Activated naive CD8-positive, alpha-beta T cell (primary cell): ENCODE data around the gene MARCKSL1.
A peak's percentile ranks its signal among the peaks of the same experiment; 100 is the strongest.
"Not testable (repeated sequence)": the region's sequence is repeated elsewhere in the genome, so short reads cannot be mapped to it uniquely, and the experiment has no call there.

ENCODE experiments used
- H3K27ac Mint-ChIP-seq: one replicate; pipeline ENCODE4 v1.8.0; 2021; ENCODE audit warnings: mixed read lengths
- H3K27me3 Mint-ChIP-seq: one replicate; pipeline ENCODE4 v1.8.0; 2021; ENCODE audit warnings: mixed read lengths
- H3K36me3 Mint-ChIP-seq: one replicate; pipeline ENCODE4 v1.8.0; 2021; ENCODE audit warnings: mixed read lengths
- H3K4me1 Mint-ChIP-seq: one replicate; pipeline ENCODE4 v1.8.0; 2021; ENCODE audit warnings: low read depth, mixed read lengths
- H3K4me3 Mint-ChIP-seq: one replicate; pipeline ENCODE4 v1.8.0; 2021; ENCODE audit warnings: mild to moderate bottlenecking, mixed read lengths
- H3K9me3 Mint-ChIP-seq: one replicate; pipeline ENCODE4 v1.8.0; 2021; ENCODE audit warnings: low read depth, mixed read lengths

The MARCKSL1 gene

GRCh38 chr1:32358435-32358834, 22.4 kb upstream of the MARCKSL1 start:
- Mint-ChIP-seq H3K27ac (no peak overlapping the region), H3K36me3 (no peaks in the 10 kb centered on the region), H3K4me3 (no peak overlapping the region), H3K27me3 (no peaks in the 10 kb centered on the region), H3K4me1 (peaks cover 27% of the 10 kb centered on the region), H3K9me3 (no peaks in the 10 kb centered on the region)

GRCh38 chr1:32357614-32358013, 21.6 kb upstream of the MARCKSL1 start:
- Mint-ChIP-seq H3K27me3 (no peaks in the 10 kb centered on the region), H3K36me3 (no peaks in the 10 kb centered on the region), H3K9me3 (no peaks in the 10 kb centered on the region), H3K27ac (no peak overlapping the region), H3K4me1 (peaks cover 28% of the 10 kb centered on the region), H3K4me3 (no peak overlapping the region)

GRCh38 chr1:32356478-32356877, 20.4 kb upstream of the MARCKSL1 start:
- H3K9me3 Mint-ChIP-seq = no peaks in the 10 kb centered on the region
- H3K36me3 Mint-ChIP-seq = no peaks in the 10 kb centered on the region
- H3K4me3 Mint-ChIP-seq = no peak overlapping the region
- no peaks in the 10 kb centered on the region for H3K27me3 Mint-ChIP-seq
- no peak overlapping the region for H3K27ac Mint-ChIP-seq
- H3K4me1 Mint-ChIP-seq = peaks cover 31% of the 10 kb centered on the region

- H3K27me3 Mint-ChIP-seq, H3K9me3 Mint-ChIP-seq, H3K4me3 Mint-ChIP-seq, H3K36me3 Mint-ChIP-seq, H3K27ac Mint-ChIP-seq: not testable (repeated sequence)
- peaks cover 28% of the 10 kb centered on the region for H3K4me1 Mint-ChIP-seq
Observed at GRCh38 chr1:32355778-32356177, 19.7 kb upstream of the MARCKSL1 start.

DNA sequence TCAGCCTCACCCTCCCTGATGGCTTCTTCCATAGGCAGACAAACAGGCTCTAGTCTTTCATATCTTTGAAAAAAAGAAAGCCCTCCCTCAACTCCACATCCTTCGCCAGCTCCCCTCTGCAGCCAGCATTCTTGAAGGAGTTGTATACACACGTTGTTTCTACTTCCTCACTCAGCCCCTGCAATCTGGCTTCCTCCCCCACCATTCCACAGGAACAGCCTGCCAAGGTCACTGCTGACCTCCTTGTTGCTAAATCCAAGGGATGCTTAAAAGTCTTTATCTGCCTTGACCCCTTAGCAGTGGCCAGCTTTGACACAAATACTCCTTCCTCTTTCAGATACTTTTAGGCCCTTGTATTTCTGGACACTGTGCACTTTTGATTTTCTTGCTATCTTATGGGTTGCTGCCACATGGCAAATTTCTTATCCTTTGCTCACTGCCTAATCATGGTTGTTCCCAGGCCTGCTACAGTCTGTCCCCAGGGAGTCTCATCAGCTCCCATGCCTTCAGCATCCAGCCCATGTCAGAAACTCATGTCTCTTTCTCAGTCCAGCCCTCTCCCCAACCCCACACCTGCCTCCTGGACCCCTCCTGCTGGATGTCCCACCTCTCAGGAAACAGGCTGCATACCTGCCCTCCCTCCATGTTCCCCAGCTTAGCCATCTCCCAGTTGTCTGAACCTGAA, 18.0 kb upstream of the MARCKSL1 start:
- H3K36me3 Mint-ChIP-seq = no peaks in the 10 kb centered on the region
- peak overlapping the region; percentile 27 for H3K4me3 Mint-ChIP-seq
- no peaks in the 10 kb centered on the region for H3K27me3 Mint-ChIP-seq
- no peak overlapping the region for H3K27ac Mint-ChIP-seq
- H3K9me3 Mint-ChIP-seq = no peaks in the 10 kb centered on the region
- peaks cover 30% of the 10 kb centered on the region for H3K4me1 Mint-ChIP-seq

GRCh38 chr1:32353431-32353830, 17.4 kb upstream of the MARCKSL1 start:
- H3K27ac Mint-ChIP-seq = no peak overlapping the region

GRCh38 chr1:32352831-32353383, 16.9 kb upstream of the MARCKSL1 start:
- Mint-ChIP-seq H3K27me3 (no peaks in the 10 kb centered on the region), H3K27ac (no peak overlapping the region), H3K36me3 (no peaks in the 10 kb centered on the region), H3K4me1 (peaks cover 39% of the 10 kb centered on the region), H3K9me3 (no peaks in the 10 kb centered on the region), H3K4me3 (peak overlapping the region; percentile 68)

More at GRCh38 chr1:32353431-32353830, 17.4 kb upstream of the MARCKSL1 start:
- H3K4me3 Mint-ChIP-seq = peak overlapping the region; percentile 27
- H3K36me3 Mint-ChIP-seq = no peaks in the 10 kb centered on the region
- no peaks in the 10 kb centered on the region for H3K27me3 Mint-ChIP-seq
- H3K9me3 Mint-ChIP-seq = no peaks in the 10 kb centered on the region
- peaks cover 36% of the 10 kb centered on the region for H3K4me1 Mint-ChIP-seq

GRCh38 chr1:32352239-32352745, 16.3 kb upstream of the MARCKSL1 start:
- Mint-ChIP-seq H3K36me3 (no peaks in the 10 kb centered on the region), H3K27ac (peak overlapping the region; percentile 61), H3K4me1 (peaks cover 39% of the 10 kb centered on the region), H3K9me3 (no peaks in the 10 kb centered on the region), H3K4me3 (peak overlapping the region; percentile 68), H3K27me3 (no peaks in the 10 kb centered on the region)

DNA sequence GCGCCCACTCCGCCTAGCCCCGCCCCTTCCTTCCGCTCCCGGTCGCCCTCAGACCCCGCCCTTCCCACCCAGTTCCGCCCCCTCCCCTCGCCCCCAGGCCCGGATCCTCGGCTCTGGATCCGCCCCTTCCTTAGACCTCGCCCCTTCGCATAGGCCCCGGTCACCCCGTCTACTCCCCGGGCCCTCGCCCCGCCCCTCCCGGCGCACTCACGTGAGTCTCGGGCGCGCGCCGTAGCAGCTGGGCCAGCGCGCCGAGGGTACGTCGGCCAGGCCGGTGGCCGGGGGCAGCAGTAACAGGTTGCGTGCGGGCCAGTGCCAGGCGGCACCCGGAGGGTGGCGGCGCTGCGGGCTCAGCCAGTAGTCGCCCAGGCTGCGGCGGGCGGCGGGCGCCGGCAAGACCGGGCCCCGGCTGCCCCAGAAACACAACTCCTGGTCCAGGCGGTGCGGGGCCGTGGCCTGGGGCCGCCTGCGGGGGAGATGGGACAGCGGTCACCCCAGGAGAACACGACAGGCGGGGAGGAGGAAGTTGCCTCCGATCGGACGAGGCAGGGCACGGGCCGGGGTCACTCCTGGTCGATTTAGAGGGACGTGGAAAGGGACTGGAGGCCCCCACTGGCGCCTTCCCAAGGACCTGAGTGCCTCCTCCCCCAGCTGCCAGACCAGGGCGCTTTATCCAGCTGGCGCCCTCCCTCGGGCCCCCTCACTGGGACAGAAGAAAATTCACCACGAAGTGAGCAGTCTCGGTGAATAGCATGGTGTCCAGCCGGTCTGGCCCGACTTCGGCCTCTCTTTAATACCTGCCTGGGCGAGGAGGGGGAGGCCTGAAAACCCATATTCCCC, 15.6 kb upstream of the MARCKSL1 start:
- Mint-ChIP-seq H3K9me3 (no peaks in the 10 kb centered on the region), H3K4me1 (peaks cover 39% of the 10 kb centered on the region), H3K4me3 (peak overlapping the region; percentile 84), H3K27ac (peak overlapping the region; percentile 58), H3K27me3 (no peaks in the 10 kb centered on the region), H3K36me3 (no peaks in the 10 kb centered on the region)

DNA sequence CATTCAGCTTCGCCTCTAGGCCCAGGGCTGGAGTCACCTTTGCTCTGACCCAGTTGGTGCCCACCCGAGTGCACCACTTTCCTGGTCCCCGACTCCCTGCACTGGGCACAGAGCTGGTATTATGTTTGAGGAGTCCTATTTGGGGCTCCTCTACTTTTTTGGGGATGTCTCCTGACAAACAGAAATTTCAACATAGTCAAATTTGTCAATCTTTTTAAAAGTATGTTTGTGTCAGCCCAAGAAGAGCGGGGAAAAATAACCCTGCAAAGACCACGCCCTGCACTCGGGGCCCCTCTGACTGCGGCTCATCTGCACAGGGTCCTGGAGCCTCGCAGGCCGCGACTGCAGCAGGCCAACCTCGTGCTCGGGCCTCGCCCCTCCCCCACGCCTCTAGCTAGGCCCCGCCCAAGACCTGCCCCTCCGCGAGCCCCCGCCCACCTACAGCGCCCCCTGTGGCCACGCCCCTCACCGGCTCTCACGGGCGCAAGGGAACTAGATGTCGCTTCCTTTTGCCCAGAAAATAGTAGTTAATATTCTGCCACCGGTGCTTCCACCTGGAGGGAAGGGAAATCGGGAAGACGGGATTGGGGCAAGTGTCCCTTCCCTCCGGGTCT, 14.9 kb upstream of the MARCKSL1 start:
- H3K4me1 Mint-ChIP-seq = peaks cover 46% of the 10 kb centered on the region
- no peaks in the 10 kb centered on the region for H3K9me3 Mint-ChIP-seq
- peak overlapping the region; percentile 58 for H3K27ac Mint-ChIP-seq
- no peaks in the 10 kb centered on the region for H3K36me3 Mint-ChIP-seq
- H3K4me3 Mint-ChIP-seq = peak overlapping the region; percentile 84
- H3K27me3 Mint-ChIP-seq = no peaks in the 10 kb centered on the region

GRCh38 chr1:32349211-32349708, 13.2 kb upstream of the MARCKSL1 start:
- no peaks in the 10 kb centered on the region for H3K36me3 Mint-ChIP-seq
- H3K4me3 Mint-ChIP-seq = peak overlapping the region; percentile 40
- no peaks in the 10 kb centered on the region for H3K27me3 Mint-ChIP-seq
- peak overlapping the region; percentile 34 for H3K27ac Mint-ChIP-seq
- H3K4me1 Mint-ChIP-seq = peaks cover 57% of the 10 kb centered on the region
- H3K9me3 Mint-ChIP-seq = no peaks in the 10 kb centered on the region

DNA sequence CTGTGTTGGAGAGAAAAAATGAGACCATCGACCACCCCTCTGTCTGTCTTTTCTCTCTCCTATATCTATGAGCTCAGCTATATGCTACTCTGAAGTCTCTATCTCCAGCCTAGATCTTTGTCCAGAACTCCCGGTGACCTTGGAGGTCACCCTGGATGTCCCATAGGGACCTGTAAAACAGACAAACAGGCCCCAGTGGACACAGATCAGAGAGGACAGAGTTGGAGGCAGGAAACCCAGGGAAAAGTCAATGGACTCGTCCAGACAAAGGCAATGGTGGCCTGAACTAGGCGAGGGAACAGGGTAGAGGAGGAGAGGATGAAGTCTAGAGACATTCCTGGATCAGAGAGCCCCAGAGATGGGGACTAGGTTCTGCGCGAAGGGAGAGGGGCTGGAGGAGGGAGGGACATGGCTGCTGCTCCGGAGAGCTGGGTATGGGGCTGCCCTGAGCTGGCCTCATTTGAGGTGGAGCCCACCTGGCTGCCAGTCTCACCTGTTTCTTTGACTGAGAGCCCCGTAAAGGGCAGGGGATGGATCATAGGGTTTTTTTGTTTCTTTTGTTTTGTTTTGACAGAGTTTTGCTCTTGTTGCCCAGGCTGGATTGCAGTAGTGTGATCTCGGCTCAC, 10.6 kb upstream of the MARCKSL1 start:
- H3K27ac Mint-ChIP-seq = no peak overlapping the region
- H3K9me3 Mint-ChIP-seq = no peaks in the 10 kb centered on the region

GRCh38 chr1:32345289-32345827, 9.3 kb upstream of the MARCKSL1 start:
- no peaks in the 10 kb centered on the region for H3K27me3 Mint-ChIP-seq
- H3K4me1 Mint-ChIP-seq = peaks cover 44% of the 10 kb centered on the region
- H3K36me3 Mint-ChIP-seq = no peaks in the 10 kb centered on the region
- no peaks in the 10 kb centered on the region for H3K9me3 Mint-ChIP-seq
- H3K4me3 Mint-ChIP-seq = no peak overlapping the region
- no peak overlapping the region for H3K27ac Mint-ChIP-seq

More for the DNA sequence above, 10.6 kb upstream of the MARCKSL1 start:
- H3K4me3 Mint-ChIP-seq = no peak overlapping the region
- H3K36me3 Mint-ChIP-seq = no peaks in the 10 kb centered on the region
- no peaks in the 10 kb centered on the region for H3K27me3 Mint-ChIP-seq
- H3K4me1 Mint-ChIP-seq = peaks cover 49% of the 10 kb centered on the region

GRCh38 chr1:32342704-32343103, 6.7 kb upstream of the MARCKSL1 start:
- H3K36me3 Mint-ChIP-seq = no peaks in the 10 kb centered on the region
- H3K4me1 Mint-ChIP-seq = peaks cover 40% of the 10 kb centered on the region
- H3K9me3 Mint-ChIP-seq = no peaks in the 10 kb centered on the region
- no peak overlapping the region for H3K27ac Mint-ChIP-seq
- H3K4me3 Mint-ChIP-seq = no peak overlapping the region
- no peaks in the 10 kb centered on the region for H3K27me3 Mint-ChIP-seq
